ENCODE results near the gene C1orf185. TPM values are rescaled to one million over a fixed set of nuclear protein-coding genes. Genes with fewer than 3 reads are reported as not detected.
"Not testable (repeated sequence)": the region's sequence is repeated elsewhere in the genome, so short reads cannot be mapped to it uniquely, and the experiment has no call there.

Gene C1orf185
- total RNA-seq, 1 donor from 2014 or later = not detected

DNA sequence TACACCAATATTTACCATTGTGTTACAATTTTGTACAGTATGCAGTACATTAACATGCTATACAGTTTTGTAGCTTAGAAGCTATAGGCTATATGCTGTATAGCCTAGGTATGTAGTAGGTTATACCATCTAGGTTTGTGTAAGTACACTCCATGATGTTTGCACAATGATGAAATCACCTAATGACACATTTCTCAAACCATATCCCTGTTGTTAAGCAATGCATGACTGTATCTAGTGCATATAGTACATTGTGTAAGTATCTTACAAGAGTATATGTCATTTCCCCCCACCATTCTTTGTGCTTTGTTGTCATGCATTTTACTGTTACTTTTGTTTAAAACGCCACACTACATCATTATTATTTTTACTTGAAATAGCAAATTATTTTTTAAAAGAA is 68.3 kb downstream of the C1orf185 start:
- Histone ChIP-seq H3K9me3 (no peaks in the 10 kb centered on the region), H3K27me3 (no peaks in the 10 kb centered on the region), H3K27ac (no peak overlapping the region), H3K4me3 (no peak overlapping the region), H3K4me1 (no peaks in the 10 kb centered on the region), H3K36me3 (no peaks in the 10 kb centered on the region)
- intact Hi-C loops (cut with DNase I) = no loop called here
- peak; percentile 44 for ATAC-seq
- TF ChIP-seq, protein P1, sequence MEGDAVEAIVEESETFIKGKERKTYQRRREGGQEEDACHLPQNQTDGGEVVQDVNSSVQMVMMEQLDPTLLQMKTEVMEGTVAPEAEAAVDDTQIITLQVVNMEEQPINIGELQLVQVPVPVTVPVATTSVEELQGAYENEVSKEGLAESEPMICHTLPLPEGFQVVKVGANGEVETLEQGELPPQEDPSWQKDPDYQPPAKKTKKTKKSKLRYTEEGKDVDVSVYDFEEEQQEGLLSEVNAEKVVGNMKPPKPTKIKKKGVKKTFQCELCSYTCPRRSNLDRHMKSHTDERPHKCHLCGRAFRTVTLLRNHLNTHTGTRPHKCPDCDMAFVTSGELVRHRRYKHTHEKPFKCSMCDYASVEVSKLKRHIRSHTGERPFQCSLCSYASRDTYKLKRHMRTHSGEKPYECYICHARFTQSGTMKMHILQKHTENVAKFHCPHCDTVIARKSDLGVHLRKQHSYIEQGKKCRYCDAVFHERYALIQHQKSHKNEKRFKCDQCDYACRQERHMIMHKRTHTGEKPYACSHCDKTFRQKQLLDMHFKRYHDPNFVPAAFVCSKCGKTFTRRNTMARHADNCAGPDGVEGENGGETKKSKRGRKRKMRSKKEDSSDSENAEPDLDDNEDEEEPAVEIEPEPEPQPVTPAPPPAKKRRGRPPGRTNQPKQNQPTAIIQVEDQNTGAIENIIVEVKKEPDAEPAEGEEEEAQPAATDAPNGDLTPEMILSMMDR (IDR thresholded peaks at IDR 0.05) = no peak
- no peak for DNase-seq

DNA sequence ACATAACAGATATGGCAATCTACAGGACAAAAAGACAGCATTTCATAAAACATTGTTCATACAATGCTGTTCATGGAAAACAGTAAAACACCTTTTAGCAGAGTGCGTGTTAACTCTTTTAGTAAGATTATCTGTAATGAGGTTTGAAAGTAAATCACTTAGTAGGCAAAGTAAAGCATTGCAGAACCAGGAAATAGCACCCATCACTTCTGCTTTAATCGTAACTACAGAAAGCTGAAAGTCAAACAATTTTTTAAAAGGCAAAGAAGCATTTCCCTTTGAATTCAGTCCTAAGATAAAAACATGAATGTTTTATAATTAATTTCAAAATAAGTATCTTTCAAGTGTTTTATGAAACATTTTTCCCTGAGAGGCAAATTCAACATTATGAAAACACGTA is 70.8 kb downstream of the C1orf185 start:
- TF ChIP-seq, protein P1 (IDR thresholded peaks at IDR 0.05) = no peak
- peaks cover 4% of the 10 kb centered on the region for H3K27me3 ChIP-seq
- intact Hi-C loops (cut with DNase I) = no loop called here
- H3K36me3 ChIP-seq = no peaks in the 10 kb centered on the region
- H3K9me3 ChIP-seq = no peaks in the 10 kb centered on the region
- no peak for DNase-seq
- no peak overlapping the region for H3K27ac ChIP-seq
- no peak for ATAC-seq
- no peaks in the 10 kb centered on the region for H3K4me1 ChIP-seq
- no peak overlapping the region for H3K4me3 ChIP-seq

DNA sequence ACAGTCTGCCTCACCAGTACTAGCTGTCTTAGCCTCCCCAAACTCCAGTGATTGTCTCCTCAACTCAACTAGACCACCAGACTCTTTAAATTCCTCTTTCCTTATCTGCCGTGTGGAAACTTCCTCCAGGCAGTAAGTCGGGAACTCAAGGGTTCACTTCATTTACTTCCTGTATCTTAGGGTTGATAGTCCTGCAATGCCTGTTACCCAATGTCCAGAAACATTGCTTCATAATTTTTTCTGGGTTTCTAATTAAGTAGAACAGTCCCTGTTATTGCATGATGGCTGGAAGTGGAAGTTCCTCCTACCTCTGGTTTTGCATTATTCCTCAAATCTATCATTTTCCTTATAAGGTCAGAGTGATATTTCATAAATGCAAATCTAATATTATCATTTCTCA is 73.2 kb downstream of the C1orf185 start:
- peak; percentile 82 for ATAC-seq
- intact Hi-C loops (cut with DNase I) = no loop called here
- no peak overlapping the region for H3K4me3 ChIP-seq
- no peaks in the 10 kb centered on the region for H3K4me1 ChIP-seq
- H3K27ac ChIP-seq = no peak overlapping the region
- no peaks in the 10 kb centered on the region for H3K36me3 ChIP-seq
- peaks cover 4% of the 10 kb centered on the region for H3K27me3 ChIP-seq
- no peaks in the 10 kb centered on the region for H3K9me3 ChIP-seq
- TF ChIP-seq, protein P1 (IDR thresholded peaks at IDR 0.05) = no peak
- no peak for DNase-seq

DNA sequence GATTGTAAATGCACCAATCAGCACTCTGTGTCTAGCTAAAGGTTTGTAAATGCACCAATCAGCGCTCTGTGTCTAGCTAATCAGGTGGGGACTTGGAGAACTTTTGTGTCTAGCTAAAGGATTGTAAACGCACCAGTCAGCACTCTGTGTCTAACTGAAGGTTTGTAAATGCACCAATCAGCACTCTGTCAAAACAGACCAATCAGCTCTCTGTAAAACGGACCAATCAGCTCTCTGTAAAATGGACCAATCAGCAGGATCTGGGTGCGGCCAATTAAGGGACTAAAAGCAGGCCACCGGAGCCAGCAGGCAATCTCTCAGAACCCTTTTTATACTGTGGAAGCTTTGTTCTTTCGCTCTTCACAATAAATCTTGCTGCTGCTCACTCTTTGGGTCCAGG is 76.0 kb downstream of the C1orf185 start:
- H3K9me3 ChIP-seq; H3K4me1 ChIP-seq; DNase-seq; H3K36me3 ChIP-seq; H3K27me3 ChIP-seq; intact Hi-C loops (cut with DNase I); H3K27ac ChIP-seq; H3K4me3 ChIP-seq; ATAC-seq: not testable (repeated sequence)

DNA sequence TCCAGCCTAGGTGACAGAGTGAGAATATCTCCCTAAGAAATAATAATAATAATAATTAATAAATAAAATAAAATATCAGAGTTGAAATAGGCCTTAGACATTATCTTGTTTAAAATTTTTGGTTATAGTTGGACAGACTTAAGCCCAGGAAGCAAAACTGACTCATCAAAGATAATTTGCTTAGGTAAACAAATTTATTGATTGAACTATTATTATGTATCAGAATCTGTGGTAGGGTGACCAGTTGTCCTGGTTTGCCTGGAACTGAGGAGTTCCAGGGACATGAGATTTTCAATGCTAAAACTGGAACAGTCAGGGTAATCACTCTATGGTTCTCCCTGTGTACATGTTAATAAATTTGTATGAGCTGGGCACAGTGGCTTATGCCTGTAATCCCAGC is 86.2 kb downstream of the C1orf185 start:
- no peak overlapping the region for H3K27ac ChIP-seq
- no peaks in the 10 kb centered on the region for H3K36me3 ChIP-seq
- H3K4me1 ChIP-seq = no peaks in the 10 kb centered on the region
- no peak for DNase-seq
- H3K4me3 ChIP-seq = no peak overlapping the region
- TF ChIP-seq, protein P1 (IDR thresholded peaks at IDR 0.05) = no peak
- H3K9me3 ChIP-seq = no peaks in the 10 kb centered on the region
- no peak for ATAC-seq
- H3K27me3 ChIP-seq = no peaks in the 10 kb centered on the region
- intact Hi-C loops (cut with DNase I) = loop anchor here (5.0 kb wide), 1 partner anchor 406 kb away; no protein-coding TSS in a partner anchor

DNA sequence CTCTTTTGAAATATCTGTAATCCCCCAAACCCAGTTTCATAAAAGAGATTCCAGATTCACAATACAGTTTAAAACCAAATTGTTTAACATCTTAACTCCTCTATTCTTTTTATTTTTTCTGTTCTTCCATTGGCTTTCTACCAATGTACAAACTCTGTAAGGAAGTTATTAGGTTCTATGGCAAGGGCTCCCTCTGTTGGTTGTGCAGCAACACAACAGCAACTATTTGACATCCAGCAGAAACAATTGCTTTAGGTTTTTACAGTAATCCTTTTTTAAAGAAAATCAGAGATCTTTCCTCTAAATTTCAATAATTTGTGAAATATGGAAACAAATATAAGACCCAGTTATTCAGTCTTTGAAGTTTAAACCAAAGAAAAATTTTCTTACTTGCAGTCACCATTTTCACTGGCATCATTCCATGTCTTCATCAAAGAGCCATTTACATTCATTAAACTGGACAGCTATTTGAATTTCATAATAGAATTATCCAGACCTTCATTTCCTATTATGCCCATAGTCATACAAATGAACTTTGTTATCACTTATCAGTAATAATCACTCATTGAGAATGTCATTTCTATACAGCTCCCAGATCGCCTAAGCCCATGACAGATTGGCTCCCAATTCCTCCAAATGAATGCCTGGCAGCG is 87.5 kb downstream of the C1orf185 start:
- no peaks in the 10 kb centered on the region for H3K36me3 ChIP-seq
- no peaks in the 10 kb centered on the region for H3K9me3 ChIP-seq
- H3K27me3 ChIP-seq = no peaks in the 10 kb centered on the region
- no peak overlapping the region for H3K4me3 ChIP-seq
- intact Hi-C loops (cut with DNase I) = loop anchor here (5.0 kb wide), 1 partner anchor 407 kb away; no protein-coding TSS in a partner anchor
- TF ChIP-seq, protein P1 (IDR thresholded peaks at IDR 0.05) = peak; percentile 93
- ATAC-seq (peak; percentile 85), DNase-seq (no peak)
- H3K27ac ChIP-seq = no peak overlapping the region
- H3K4me1 ChIP-seq = no peaks in the 10 kb centered on the region
